ENCODE data around the gene TAMM41. TPM values are rescaled to one million over a fixed set of nuclear protein-coding genes. Genes with fewer than 3 reads are reported as not detected.
A peak's percentile ranks its signal among the peaks of the same experiment; 100 is the strongest.

The TAMM41 gene
- total and polyA plus RNA-seq, 2 of the 4 experiments (the other 2 are of a cell fraction): 4.3 to 15.9 TPM

GRCh38 chr3:11844891-11845290, 1.8 kb downstream of the TAMM41 start:
- no peak for DNase-seq
- intact Hi-C loops (cut with micrococcal nuclease) (loop anchor here (5.0 kb wide), 1 partner anchor 332 kb away; no protein-coding TSS in a partner anchor), dilution Hi-C loops (cut with HindIII; ENCODE audit: low sequenced_read_pairs, unreplicated experiment) (no loop called here), in situ Hi-C loops (cut with MboI; ENCODE audit: low sequenced_read_pairs) (no loop called here)
- Histone ChIP-seq H4K5ac (ENCODE audit: low read depth, low read length) (no peak overlapping the region), H3K56ac (ENCODE audit: extremely low read depth, insufficient read depth, low read length) (no peak overlapping the region), H2AK9ac (replicated peaks; ENCODE audit: low read depth, low read length, poor library complexity) (no peak overlapping the region), H3K27me3 (ENCODE audit: control insufficient read depth, insufficient read depth, low read length) (no peaks in the 10 kb centered on the region), H3K27ac (ENCODE audit: insufficient read depth, low read length) (no peak overlapping the region), H2AFZ (replicated peaks; ENCODE audit: low read length, poor library complexity) (no peak overlapping the region), H3K4me1 (ENCODE audit: control insufficient read depth, insufficient read depth, low read length) (peaks cover 5% of the 10 kb centered on the region), H2BK120ac (ENCODE audit: low read depth, low read length) (no peak overlapping the region), H3K9me3 (ENCODE audit: control insufficient read depth, insufficient read depth, low read length) (peaks cover 4% of the 10 kb centered on the region; the same call in 1 of the 2 replicates), H3K4me2 (ENCODE audit: low read depth, low read length) (no peak overlapping the region), H2BK5ac (ENCODE audit: low read depth, low read length, poor library complexity, severe bottlenecking) (no peak overlapping the region), H3K23ac (ENCODE audit: low read depth, low read length) (peak overlapping the region; percentile 50), H2AK5ac (ENCODE audit: low read depth, low read length) (no peak overlapping the region), H4K8ac (ENCODE audit: low read depth in 2 of 2, low read length in 2 of 2) (no peak overlapping the region), H3K14ac (replicated peaks; ENCODE audit: low read depth, low read length) (no peak overlapping the region), H3K9me1 (ENCODE audit: insufficient read depth, low read length) (no peaks in the 10 kb centered on the region; the same call in 1 of the 2 replicates), H3K79me1 (ENCODE audit: low read depth in 1 of 2, low read length in 2 of 2) (peaks cover 15 to 41% of the 10 kb centered on the region in 2 experiments; a peak in 3 of 4 replicates), H3K4me3 (ENCODE audit: insufficient read depth, low read depth, low read length) (no peak overlapping the region), H4K20me1 (ENCODE audit: insufficient read depth, low read length) (no peaks in the 10 kb centered on the region; the same call in 1 of the 2 replicates), H4K91ac (ENCODE audit: insufficient read depth, low read depth, low read length) (no peak overlapping the region), H3K36me3 (ENCODE audit: control insufficient read depth, insufficient read depth, low read length) (peaks cover 19% of the 10 kb centered on the region), H3K4ac (ENCODE audit: low read depth, low read length) (no peak overlapping the region), H2BK20ac (ENCODE audit: low read depth, low read length) (no peak overlapping the region), H3K9ac (ENCODE audit: low read depth, low read length) (no peak overlapping the region), H3K18ac (ENCODE audit: low read depth, low read length) (no peak overlapping the region), H2BK15ac (ENCODE audit: low read depth, low read length) (no peak overlapping the region)
- TF ChIP-seq RAD21 (IDR thresholded peaks at IDR 0.05; ENCODE audit: low read length) (no peak), RCOR1 (IDR thresholded peaks at IDR 0.05; ENCODE audit: insufficient replicate concordance, low read length) (no peak), RFX5 (IDR thresholded peaks at IDR 0.05; ENCODE audit: low read depth, low read length) (no peak), MAFK (IDR thresholded peaks at IDR 0.05; ENCODE audit: low read depth, low read length) (no peak), NFE2L2 (IDR thresholded peaks at IDR 0.05; ENCODE audit: low read depth, low read length) (no peak), CHD1 (IDR thresholded peaks at IDR 0.05; ENCODE audit: low read depth, low read length) (no peak), USF2 (IDR thresholded peaks at IDR 0.05; ENCODE audit: low read depth, low read length) (no peak), MAZ (IDR thresholded peaks at IDR 0.05; ENCODE audit: borderline replicate concordance, low read depth, low read length) (no peak), SMC3 (IDR thresholded peaks at IDR 0.05; ENCODE audit: low read depth, low read length) (no peak), BHLHE40 (IDR thresholded peaks at IDR 0.05; ENCODE audit: low read depth, low read length) (no peak), ELK1 (IDR thresholded peaks at IDR 0.05; ENCODE audit: borderline replicate concordance, low read depth, low read length) (no peak), MXI1 (IDR thresholded peaks at IDR 0.05; ENCODE audit: borderline replicate concordance, low read depth, low read length) (no peak), CEBPB (IDR thresholded peaks at IDR 0.05; ENCODE audit: low read depth, low read length) (no peak), FOS (IDR thresholded peaks at IDR 0.05; ENCODE audit: low read depth, low read length) (no peak), POLR2A (IDR thresholded peaks at IDR 0.05; ENCODE audit: low read depth, low read length) (no peak), CTCF (conservative IDR thresholded peaks at IDR 0.05; ENCODE audit: low read depth, low read length) (no peak)
- POLR2A ChIA-PET (ENCODE audit: unreplicated experiment): no interaction called here
- ATAC-seq (ENCODE audit: low read depth): no peak
- 78% methylated on average over 3 of the region's 5 CpGs; no CpG with 5 or more reads in 1 of the 2 experiments for WGBS, 2 experiments (ENCODE audit: extremely low coverage in 2 of 2, insufficient read length in 1 of 2)
- BruUV-seq (replicated peaks): no TSS peak
- CTCF ChIA-PET: no interaction called here
